Measurements from ENCODE around the gene SRCIN1.
"Not testable (repeated sequence)": the region's sequence is repeated elsewhere in the genome, so short reads cannot be mapped to it uniquely, and the experiment has no call there.

GRCh38 chr17:38626606-38627226, 21.0 kb upstream of the SRCIN1 start:
- not testable (repeated sequence) for TF ChIP-seq CTCF (conservative IDR thresholded peaks at IDR 0.05); EZH2 (IDR thresholded peaks at IDR 0.05; ENCODE audit: low read depth)

All from PC-9 (cell line).